Activated CD4-positive, CD25-positive, alpha-beta regulatory T cell (primary cell): Measurements from ENCODE around the gene ZNF665.
"Not testable (repeated sequence)": the region's sequence is repeated elsewhere in the genome, so short reads cannot be mapped to it uniquely, and the experiment has no call there.

Source experiments
- DNase-seq, 4 experiments: peaks; one replicate each; lab custom pipeline; 2025; lab: John Stamatoyannopoulos, UW

ZNF665 gene

DNA sequence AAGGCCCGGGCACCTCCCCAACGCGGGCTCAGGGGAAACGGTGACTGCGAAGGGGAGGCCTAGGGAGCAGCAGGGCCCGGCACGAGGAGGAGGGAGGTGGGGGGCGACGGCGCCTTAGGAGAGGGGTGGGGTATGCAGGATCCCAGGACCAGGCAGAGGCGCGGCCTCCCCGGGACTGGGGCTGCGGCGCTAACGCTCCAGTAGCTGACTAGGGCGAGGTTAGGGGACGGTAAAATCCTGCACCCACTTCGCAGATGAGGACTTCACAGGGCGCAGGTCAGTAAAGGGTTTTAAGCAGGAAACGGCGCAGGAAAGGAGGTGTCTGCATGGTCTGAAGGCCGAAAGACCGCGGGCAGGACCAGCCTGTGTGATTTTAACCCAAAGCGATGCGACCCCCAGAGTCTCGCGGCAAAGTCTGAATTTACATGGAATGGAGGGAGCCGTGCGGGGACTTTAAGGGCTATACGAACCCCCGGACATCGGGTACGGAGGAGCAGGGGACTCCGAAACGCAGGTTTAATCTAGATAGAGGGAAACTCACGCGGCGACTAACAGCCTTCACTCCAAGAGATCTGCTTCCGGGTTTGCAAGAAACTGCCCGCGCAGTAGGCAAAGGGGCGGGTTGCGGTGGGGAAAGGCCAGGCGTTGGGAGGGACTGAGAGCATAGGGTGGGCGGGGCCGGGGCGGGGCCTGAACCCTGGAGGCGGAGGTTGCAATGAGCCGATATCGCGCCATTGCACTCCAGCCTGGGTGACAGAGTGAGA, at the start of gene ZNF665:
TSS of gene ZNF665 (minus strand) at position 588 of the 764 bp plus-strand sequence. CDS start 10,460 bp downstream, outside the sequence.
- peak; percentile 68 to 81 (median 72) for DNase-seq

DNA sequence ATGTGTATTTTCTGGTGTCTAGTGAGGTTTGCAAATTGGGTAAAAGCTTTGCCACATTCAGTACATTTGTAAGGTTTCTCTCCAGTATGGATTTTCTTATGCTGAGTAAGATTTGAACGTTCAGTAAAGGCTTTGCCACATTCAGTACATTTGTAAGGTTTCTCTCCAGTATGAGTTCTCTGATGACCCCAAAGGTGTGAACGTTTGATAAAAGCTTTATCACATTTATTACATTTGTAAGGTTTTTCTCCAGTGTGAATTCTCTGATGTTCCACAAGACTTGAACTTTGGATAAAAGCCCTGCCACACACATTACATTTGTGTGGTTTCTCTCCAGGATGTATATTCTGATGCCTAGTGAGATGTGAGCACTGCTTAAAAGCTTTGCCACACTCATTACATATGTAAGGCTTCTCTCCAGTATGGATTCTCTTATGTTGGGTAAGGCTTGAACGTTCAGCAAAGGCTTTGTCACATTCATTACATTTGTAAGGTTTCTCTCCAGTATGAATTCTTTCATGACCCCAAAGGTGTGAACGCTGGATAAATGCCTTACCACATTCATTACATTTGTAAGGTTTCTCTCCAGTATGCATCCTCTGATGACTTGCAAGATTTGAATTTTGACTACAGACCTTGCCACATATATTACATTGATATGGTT, 44.1 kb upstream of the ZNF665 start:
- no peak for DNase-seq

DNA sequence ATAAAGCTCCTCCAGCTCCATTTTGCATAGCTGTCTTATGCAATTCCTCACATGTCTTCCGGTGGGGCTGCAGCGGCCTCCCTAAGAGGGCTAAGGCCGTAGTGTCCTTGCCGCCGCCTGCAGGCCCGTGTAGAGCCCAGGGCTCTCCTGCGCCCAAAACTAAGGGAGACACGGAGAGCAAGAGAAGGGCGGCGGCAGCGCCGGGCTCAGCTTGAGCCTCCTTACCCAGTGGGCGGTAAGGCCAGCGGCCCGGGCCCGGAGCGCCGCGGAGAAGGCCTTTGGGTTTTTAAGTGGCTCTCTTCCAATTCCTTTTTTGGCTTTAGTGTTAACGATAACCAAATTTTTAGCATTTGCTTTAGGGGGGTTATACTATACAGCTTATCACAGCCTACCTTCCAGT, 31.4 kb upstream of the ZNF665 start:
- DNase-seq: no peak

DNA sequence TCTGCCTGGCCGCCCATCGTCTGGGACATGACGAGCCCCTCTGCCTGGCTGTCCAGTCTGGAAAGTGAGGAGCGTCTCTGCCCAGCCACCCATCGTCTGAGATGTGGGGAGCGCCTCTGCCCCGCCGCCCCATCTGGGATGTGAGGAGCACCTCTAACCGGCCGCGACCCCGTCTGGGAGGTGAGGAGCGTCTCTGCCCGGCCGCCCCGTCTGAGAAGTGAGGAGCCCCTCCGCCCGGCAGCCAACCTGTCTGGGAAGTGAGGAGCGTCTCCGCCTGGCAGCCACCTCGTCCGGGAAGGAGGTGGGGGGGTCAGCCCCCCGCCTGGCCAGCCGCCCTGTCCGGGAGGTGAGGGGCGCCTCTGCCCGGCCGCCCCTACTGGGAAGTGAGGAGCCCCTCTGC, 29.6 kb upstream of the ZNF665 start:
- not testable (repeated sequence) for DNase-seq

DNA sequence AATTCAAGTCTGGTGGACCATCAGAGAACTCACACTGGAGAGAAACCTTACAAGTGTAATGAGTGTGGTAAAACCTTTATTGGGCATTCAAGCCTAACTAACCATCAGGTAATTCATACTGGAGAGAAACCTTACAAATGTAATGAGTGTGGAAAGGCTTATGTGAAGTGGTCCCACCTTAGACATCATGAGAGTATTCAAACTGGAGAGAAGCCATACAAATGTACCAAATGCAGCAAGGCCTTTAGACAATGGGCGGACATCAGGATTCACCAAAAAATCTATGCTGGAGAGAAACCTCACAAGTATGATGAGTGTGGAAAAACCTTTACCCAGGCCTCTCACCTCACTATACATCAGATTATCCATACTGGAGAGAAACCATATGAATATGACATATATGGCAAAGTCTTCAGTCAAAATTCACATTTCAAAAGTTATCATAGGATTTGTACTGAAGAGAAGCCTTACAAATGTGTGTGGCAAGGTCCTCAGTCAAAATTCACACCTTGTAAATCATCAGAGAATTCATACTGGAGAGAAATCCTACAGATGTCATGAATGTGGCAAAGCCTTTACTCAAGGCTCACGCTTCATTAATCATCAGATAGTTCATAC, 19.7 kb upstream of the ZNF665 start:
- no peak for DNase-seq

DNA sequence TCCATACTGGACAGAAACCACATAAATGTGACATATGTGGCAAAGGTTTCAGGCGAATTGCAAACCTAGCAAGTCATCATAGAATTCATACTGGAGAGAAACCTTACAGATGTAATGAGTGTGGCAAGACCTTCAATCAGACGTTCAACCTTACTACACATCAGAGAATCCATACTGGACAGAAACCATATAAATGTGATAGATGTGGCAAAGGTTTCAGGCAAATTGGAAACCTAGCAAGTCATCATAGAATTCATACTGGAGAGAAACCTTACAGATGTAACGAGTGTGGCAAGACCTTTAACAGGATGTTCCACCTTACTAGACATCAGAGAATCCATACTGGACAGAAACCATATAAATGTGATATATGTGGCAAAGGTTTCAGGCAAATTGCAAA, 18.4 kb upstream of the ZNF665 start:
- not testable (repeated sequence) for DNase-seq

DNA sequence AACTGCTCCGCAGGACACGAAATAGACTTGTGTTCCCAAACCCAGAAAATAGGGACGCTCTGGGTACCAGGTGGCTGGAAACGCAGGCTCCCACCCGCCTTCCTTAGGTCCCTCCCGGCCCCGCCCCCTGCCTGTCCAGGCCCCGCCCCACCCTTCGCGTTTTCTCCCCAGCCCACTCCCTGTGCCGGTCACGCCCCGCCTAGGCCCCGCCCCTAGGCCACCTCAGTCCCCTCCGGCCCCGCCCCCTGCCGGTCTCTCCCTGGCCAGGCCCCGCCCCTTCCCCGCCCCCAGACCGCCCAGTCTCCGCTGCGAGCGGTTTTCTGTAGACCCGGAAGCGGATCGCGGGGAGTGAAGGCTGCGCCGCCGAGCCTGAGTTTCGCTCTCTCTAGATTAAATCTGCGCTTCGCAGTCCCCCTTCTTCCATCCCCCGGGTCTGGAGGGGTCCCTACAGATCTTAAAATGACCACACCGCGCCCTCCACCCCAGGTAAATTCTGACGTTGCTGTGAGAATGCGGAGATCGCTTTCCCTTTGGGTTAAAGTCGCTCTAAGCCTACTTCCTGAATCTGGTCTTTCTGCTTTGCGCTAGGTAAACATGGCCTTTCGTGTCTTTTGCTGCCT, 3.7 kb upstream of the ZNF665 start:
- peak; percentile 97 to 99 (median 98) for DNase-seq

DNA sequence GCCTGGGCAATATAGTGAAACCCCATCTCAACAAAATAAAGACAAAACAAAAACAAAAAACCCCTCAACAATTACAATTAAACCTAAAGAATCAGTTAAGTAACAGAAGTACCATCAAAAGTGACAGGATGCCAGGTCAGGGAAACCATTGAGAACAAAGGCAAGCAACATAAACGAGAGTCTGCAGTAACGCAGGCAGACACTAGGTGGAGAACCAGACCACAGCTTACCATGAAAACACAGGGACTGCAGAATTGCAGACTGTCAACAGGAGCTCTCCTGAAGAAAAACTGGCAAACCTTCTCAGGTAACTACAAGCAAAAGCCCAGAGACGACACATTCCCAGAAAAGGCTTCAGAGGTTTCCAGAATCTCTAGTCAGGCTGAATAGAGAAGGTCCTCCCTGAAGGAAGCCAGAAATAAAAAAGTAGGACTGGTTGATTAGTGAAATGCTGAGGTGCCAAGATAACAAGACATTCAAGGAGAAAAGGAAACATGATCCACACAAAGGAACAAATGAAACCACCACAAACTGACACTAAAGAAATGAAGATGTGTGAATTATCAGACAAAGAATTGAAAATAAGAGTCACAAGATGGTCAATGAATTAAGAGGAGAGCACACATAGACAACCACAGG, 2.2 kb upstream of the ZNF665 start:
- peak; percentile 18 to 56 (median 44) for DNase-seq

DNA sequence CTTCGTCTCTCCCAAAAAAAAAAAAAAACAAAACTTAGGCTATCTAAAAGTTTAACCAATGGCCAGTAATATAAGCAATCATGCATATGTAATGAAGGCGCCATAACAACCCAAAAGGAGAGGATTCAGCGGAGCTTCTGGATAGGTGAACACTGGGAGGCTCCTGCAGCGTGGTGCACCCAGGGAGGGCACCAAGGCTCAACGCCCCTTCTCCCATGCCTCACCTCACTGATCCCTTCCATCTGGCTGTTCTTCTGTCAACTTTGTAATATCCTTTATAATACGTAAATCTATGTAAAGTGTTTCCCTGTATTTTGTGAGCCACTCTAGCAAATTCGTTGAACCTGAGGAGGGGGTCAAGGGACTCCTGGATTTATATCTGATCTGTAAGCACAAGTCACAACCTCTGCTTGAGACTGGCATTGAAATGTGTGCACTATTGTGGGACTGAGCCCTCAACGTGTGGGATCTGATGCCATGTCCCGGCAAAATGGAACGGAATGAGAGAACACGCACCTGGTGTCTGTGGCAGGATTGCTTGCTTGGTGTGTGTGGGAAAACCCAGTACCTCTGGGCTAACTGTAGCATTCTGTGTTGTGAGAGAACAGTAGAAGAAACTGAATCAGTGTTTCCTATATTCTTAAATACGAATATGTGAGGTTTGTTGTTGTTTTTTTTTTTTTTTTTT, 521 bp upstream of the ZNF665 start:
- DNase-seq: no peak

DNA sequence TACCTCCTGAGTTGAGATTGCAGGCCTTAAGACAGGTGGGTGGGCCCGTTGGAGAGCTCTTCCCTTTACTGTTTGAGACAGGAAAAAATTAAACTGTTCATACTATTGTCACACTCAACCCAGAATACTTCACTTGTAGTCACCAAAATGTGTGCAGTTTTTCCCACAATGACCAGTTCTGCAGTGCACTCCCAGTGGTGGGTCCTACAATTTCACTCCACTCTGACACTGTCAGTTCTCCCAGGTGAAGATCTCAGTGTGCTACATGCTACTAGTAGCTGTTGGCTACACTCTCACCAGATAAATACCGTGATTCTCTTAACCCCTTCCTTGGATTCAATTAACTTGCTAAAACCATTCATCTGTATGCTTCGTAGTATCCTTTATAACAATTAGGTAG, 2.9 kb downstream of the ZNF665 start:
- no peak for DNase-seq

DNA sequence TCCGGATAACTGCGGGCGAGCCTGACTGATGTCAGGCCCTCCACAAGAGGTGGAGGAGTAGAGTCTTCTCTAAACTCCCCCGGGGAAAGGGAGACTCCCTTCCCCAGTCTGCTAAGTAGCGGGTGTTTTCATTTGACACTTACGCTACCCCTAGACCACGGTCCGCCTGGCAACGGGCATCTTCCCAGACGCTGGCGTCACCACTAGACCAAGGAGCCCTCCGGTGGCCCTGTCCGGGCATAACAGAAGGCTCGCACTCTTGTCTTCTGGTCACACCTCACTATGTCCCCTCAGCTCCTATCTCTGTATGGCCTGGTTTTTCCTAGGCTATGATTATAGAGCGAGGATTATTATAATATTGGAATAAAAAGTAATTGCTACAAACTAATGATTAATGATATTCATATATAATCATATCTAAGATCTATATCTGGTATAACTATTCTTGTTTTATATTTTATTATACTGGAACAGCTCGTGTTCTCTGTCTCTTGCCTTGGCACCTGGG, 3.4 kb downstream of the ZNF665 start:
- not testable (repeated sequence) for DNase-seq

DNA sequence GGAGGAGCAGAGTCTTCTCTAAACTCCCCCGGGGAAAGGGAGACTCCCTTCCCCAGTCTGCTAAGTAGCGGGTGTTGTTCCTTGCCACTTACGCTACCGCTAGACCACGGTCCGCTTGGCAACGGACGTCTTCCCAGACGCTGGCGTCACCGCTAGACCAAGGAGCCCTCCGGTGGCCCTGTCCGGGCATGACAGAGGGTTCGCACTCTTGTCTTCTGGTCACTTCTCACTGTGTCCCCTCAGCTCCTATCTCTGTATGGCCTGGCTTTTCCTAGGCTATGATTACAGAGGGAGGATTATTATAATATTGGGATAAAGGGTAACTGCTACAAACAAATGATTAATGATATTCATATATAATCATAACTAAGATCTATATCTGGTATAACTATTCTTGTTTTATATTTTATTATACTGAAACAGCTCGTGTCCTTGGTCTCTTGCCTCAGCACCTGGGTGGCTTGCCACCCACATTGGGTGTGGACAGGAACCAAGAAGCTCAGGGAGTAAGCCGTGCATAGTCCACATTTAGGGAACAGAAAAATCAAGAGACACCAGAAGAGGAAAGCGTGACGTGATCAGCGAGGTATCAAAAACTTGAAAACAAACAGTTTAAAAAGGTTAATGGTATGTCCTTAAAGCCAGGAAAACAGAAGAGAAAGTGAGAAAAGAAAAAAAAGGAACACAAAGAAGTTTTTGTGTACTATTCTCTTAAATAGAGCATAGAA, 7.8 kb downstream of the ZNF665 start:
- not testable (repeated sequence) for DNase-seq

DNA sequence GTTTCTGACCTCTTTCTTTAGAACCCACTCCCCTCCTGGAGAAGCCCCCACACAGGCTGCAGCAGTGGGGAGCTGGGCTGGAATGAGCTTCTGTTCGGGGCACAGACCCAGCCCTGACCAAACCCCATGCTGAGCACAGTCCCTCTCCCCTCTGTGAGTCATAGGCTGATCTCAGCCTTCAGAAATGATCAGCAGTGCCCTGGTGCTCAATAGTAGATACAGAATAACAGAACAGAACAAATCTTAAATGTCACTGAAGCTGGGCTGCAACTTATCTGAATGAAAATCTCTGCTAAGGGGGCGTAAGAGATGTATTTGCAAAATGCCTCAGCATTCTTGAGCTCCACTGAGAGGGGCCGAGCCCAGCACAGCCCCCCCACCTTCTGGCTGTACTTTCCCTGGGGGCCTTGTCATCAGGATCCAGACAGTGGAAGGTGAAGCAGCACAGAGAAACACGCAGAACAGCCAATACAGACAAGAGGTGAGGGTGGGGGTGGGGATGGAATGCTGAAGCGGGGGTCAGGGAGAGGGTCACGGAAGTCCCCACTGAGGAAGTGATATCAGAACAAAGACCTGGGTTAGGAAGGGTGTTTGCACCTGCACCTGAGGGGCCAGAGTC, 9.9 kb downstream of the ZNF665 start:
- DNase-seq: no peak

DNA sequence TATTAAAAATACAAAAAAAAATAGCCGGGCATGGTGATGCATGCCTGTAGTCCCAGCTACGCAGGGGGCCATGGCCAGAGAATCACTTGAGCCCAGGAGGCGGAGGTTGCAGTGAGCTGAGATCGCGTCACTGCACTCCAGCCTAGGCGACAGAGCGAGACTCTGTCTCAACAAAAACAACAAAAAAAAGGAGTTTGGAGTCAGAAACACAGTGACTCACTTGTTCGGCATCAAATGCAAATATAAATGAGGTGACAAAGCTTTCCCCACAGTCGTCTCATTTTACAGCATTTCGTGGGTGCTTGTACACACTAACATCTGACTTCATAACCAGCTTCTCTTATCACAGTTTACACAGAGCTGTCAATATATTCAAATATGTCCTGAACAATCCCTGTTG, 11.0 kb downstream of the ZNF665 start:
- DNase-seq: no peak

DNA sequence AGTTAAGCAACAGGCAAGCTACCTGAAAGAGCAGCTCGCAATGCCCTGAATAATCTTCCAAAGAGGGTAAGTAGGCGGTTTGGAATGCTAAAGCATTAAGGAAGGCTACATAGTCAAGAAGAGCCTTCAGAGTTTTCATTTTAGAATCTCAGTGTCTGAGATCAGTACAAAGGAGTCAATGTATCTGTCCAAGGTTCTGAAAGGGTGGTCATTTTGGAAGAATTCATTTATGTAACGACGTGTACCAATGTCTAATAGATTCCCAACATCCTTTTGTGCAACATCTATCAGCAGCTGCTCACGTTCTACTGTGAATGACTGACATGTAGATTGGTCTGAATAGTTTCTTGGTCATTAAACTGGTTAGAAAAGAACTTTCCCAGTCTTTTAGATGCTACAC, 15.2 kb downstream of the ZNF665 start:
- DNase-seq: no peak

DNA sequence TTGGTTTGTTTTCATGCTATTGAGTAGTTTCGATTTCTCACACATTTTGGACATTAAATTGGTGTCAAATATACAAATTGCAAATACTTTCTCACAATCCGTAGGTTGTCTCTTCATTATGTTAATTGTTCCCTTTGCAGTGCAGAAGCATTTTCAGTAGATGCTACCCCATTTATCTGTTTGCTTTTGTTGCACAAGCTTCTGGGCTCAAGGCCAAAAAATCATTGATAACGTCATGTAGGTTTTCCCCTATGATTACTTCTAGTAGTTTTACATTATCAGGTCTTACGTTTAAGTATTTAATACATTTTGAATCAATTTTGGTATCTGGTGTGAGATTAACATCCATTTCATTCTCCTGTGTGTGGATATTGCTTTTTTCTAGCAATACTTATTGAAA, 20.3 kb downstream of the ZNF665 start:
- DNase-seq: no peak

DNA sequence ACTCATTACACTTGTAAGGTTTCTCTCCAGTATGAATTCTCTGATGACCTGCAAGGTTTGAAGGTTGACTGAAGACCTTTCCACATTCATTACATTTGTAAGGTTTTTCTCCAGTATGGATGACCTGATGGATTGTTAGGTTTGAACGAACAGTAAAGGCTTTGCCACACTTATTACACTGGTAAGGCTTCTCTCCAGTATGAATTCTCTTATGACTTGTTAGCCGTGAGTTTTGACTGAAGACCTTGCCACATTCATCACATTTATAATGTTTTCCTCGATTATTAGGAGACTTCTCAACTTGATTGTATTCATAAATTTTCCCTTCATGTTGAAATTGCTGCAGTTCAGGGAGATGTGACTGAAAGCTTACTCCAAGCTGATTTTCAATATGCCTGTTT, 27.5 kb downstream of the ZNF665 start:
- no peak for DNase-seq

DNA sequence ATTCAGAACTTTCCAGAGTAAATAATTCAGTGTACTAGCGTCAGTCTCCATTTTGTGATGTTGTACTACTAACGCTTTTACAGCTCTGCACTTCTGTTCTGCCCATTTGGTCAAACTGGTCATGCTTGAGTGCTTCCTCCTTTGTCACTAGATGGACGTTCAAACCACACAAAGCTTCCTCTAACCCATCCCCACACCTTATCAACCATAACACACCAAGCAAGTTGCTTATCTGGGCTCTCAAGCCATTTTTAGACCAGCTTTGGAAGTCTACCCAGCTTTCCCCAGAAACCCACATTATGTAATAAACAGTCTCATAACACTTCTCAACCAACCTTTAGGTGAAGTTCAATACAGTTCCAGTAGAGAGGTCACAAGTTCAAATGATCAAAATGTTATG, 32.0 kb downstream of the ZNF665 start:
- DNase-seq: no peak

DNA sequence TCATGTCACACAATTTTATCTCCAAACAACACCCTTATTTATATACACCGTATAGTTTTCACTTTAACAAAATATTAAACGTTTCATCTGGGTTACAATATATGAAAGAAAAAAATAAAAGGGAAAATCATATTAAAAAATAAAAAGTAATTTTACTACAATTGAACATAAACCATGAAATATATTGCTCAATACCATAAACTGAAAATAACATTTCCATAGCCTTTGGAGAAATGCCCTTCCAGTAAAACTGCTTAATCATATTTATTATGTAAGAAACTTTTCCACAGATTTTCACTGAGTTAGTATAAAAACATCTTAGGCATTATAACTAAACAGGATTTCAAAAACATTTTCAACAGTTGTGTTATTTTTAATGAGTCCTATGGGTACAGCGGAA, 32.8 kb downstream of the ZNF665 start:
- no peak for DNase-seq

DNA sequence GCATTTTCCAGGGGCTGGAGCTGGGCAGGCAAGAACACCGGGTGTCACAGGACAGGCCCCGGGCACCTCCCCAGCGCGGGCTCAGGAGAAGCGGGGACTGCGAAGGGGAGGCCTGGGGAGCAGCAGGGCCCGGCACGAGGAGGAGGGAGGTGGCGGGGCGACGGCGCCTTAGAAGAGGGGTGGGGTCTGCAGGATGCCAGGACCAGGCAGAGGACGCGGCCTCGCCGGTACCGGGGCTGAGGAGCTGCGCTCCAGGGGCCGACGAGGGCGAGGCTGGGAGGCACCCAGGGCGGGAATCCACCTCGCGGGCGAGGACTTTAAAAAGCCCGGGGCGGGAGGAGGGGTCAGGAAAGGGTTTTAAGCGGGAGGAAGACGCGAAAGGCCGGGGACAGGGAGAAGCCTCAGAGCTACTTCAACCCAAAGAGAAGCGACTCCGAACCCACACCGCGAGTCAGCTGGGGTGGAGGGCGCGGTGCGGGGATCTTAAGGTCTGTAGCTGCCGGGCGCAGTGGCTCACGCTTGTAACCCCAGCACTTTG, 35.0 kb downstream of the ZNF665 start:
- DNase-seq: peak in 2 of 4 experiments; percentile 3 to 12
